Measurements from ENCODE around the gene TMPRSS13. TPM values are rescaled to one million over a fixed set of nuclear protein-coding genes. Genes with fewer than 3 reads are reported as not detected.

TMPRSS13 gene
- total RNA-seq, 2 donors from 2014 or later, result 1.1 TPM; not detected in 1

GRCh38 chr11:117888139-117888566, 41.0 kb downstream of the TMPRSS13 start:
- no peak for TF ChIP-seq CTCF (IDR thresholded peaks at IDR 0.05)
- ATAC-seq (ENCODE audit: insufficient number of reproducible peaks, low FRiP score, low read depth), result no peak
- no peaks in the 10 kb centered on the region for H3K9me3 ChIP-seq
- no peaks in the 10 kb centered on the region for H3K4me1 ChIP-seq (ENCODE audit: control insufficient read depth in 1 of 2, low read depth in 2 of 2)
- H3K27me3 ChIP-seq (replicated peaks; ENCODE audit: insufficient read depth), result no peaks in the 10 kb centered on the region
- no peak for DNase-seq (ENCODE audit: low spot score)
- no peak overlapping the region for H3K4me3 ChIP-seq
- no peak overlapping the region for H3K27ac ChIP-seq
- H3K36me3 ChIP-seq, result no peaks in the 10 kb centered on the region

GRCh38 chr11:117887431-117888138, 41.6 kb downstream of the TMPRSS13 start:
- ATAC-seq (ENCODE audit: insufficient number of reproducible peaks, low FRiP score, low read depth), result no peak
- DNase-seq (ENCODE audit: low spot score), result no peak
- TF ChIP-seq CTCF (IDR thresholded peaks at IDR 0.05), result no peak

GRCh38 chr11:117885777-117886176, 43.4 kb downstream of the TMPRSS13 start:
- no peak for TF ChIP-seq CTCF (IDR thresholded peaks at IDR 0.05)
- ATAC-seq (ENCODE audit: insufficient number of reproducible peaks, low FRiP score, low read depth) (no peak), DNase-seq (ENCODE audit: low spot score) (no peak)
- H3K36me3 ChIP-seq, result no peaks in the 10 kb centered on the region
- no peak overlapping the region for H3K4me3 ChIP-seq
- no peaks in the 10 kb centered on the region for H3K4me1 ChIP-seq (ENCODE audit: control insufficient read depth in 1 of 2, low read depth in 2 of 2)
- no peak overlapping the region for H3K27ac ChIP-seq
- H3K27me3 ChIP-seq (replicated peaks; ENCODE audit: insufficient read depth), result no peaks in the 10 kb centered on the region
- H3K9me3 ChIP-seq, result no peaks in the 10 kb centered on the region

More at GRCh38 chr11:117887431-117888138, 41.6 kb downstream of the TMPRSS13 start:
- Histone ChIP-seq H3K36me3 (no peaks in the 10 kb centered on the region), H3K4me3 (no peak overlapping the region), H3K4me1 (ENCODE audit: control insufficient read depth in 1 of 2, low read depth in 2 of 2) (no peaks in the 10 kb centered on the region), H3K27ac (no peak overlapping the region), H3K27me3 (replicated peaks; ENCODE audit: insufficient read depth) (no peaks in the 10 kb centered on the region), H3K9me3 (no peaks in the 10 kb centered on the region)

GRCh38 chr11:117884994-117885393, 44.2 kb downstream of the TMPRSS13 start:
- TF ChIP-seq CTCF (IDR thresholded peaks at IDR 0.05), result no peak
- Histone ChIP-seq H3K27me3 (replicated peaks; ENCODE audit: insufficient read depth) (no peaks in the 10 kb centered on the region), H3K27ac (no peak overlapping the region), H3K4me1 (ENCODE audit: control insufficient read depth in 1 of 2, low read depth in 2 of 2) (no peaks in the 10 kb centered on the region), H3K9me3 (no peaks in the 10 kb centered on the region), H3K4me3 (no peak overlapping the region), H3K36me3 (no peaks in the 10 kb centered on the region)
- DNase-seq (ENCODE audit: low spot score) (no peak), ATAC-seq (ENCODE audit: insufficient number of reproducible peaks, low FRiP score, low read depth) (no peak)

- Histone ChIP-seq H3K27me3 (replicated peaks; ENCODE audit: insufficient read depth) (no peaks in the 10 kb centered on the region), H3K4me3 (no peak overlapping the region), H3K27ac (no peak overlapping the region), H3K9me3 (no peaks in the 10 kb centered on the region), H3K36me3 (no peaks in the 10 kb centered on the region), H3K4me1 (ENCODE audit: control insufficient read depth in 1 of 2, low read depth in 2 of 2) (no peaks in the 10 kb centered on the region)
- no peak for DNase-seq (ENCODE audit: low spot score)
- ATAC-seq (ENCODE audit: insufficient number of reproducible peaks, low FRiP score, low read depth), result no peak
- no peak for TF ChIP-seq CTCF (IDR thresholded peaks at IDR 0.05)
Measured at GRCh38 chr11:117883063-117883462, 46.1 kb downstream of the TMPRSS13 start.
